ENCODE data around the gene ZNF853. TPM values are rescaled to one million over a fixed set of nuclear protein-coding genes. Genes with fewer than 3 reads are reported as not detected.

The ZNF853 gene
- total and polyA plus RNA-seq, 4 donors: 0.04 to 3.0 (median 0.51) TPM

- TF ChIP-seq RAD21 (IDR thresholded peaks at IDR 0.05): no peak
- no peak for TF ChIP-seq YY1 (IDR thresholded peaks at IDR 0.05)
- TF ChIP-seq GABPA (IDR thresholded peaks at IDR 0.05 in 1 of 2, conservative IDR thresholded peaks at IDR 0.05 in 1 of 2): no peak
- no peak for TF ChIP-seq MAX (IDR thresholded peaks at IDR 0.05)
- no peak for TF ChIP-seq FOXA1 (IDR thresholded peaks at IDR 0.05)
- no peak for TF ChIP-seq FOXA2 (IDR thresholded peaks at IDR 0.05)
- no peak for TF ChIP-seq HNF4A (conservative IDR thresholded peaks at IDR 0.05)
Measured at GRCh38 chr7:6615723-6616555, 529 bp downstream of the ZNF853 start (continued).

- Histone ChIP-seq H3K27ac (ENCODE audit: low read depth in 1 of 2, low read length in 2 of 2) (no peak overlapping the region), H3K4me3 (ENCODE audit: low read depth in 1 of 3, low read length in 3 of 3) (no peak overlapping the region), H3K27me3 (ENCODE audit: control insufficient read depth in 4 of 4, insufficient read depth in 4 of 4, low read length in 3 of 4) (peaks cover 0 to 4% (median 3%) of the 10 kb centered on the region in 4 donors), H3K36me3 (ENCODE audit: control insufficient read depth in 4 of 4, insufficient read depth in 3 of 4, low read depth in 1 of 4, low read length in 3 of 4) (no peaks in the 10 kb centered on the region), H3K9me3 (ENCODE audit: control insufficient read depth in 4 of 4, low read length in 3 of 4) (no peaks in the 10 kb centered on the region), H3K9ac (ENCODE audit: low read depth in 1 of 2, low read length in 2 of 2) (no peak overlapping the region), H3K4me1 (ENCODE audit: control insufficient read depth in 4 of 4, insufficient read depth in 4 of 4, low read length in 3 of 4) (peaks cover 0 to 7% (median 5%) of the 10 kb centered on the region in 4 donors)
- no peak for DNase-seq (ENCODE audit: low spot score)
- TF ChIP-seq EGR1 (IDR thresholded peaks at IDR 0.05; ENCODE audit: low read depth in 2 of 2): no peak
- no peak for TF ChIP-seq YY1 (IDR thresholded peaks at IDR 0.05)
- TF ChIP-seq ATF3 (IDR thresholded peaks at IDR 0.05): no peak
- TF ChIP-seq RXRA (IDR thresholded peaks at IDR 0.05): no peak
- no peak for TF ChIP-seq GABPA (IDR thresholded peaks at IDR 0.05 in 1 of 2, conservative IDR thresholded peaks at IDR 0.05 in 1 of 2)
- no peak for TF ChIP-seq NR2F2 (IDR thresholded peaks at IDR 0.05)
- TF ChIP-seq ZBTB33 (IDR thresholded peaks at IDR 0.05): no peak
- TF ChIP-seq REST (IDR thresholded peaks at IDR 0.05): no peak
- no peak for TF ChIP-seq FOXA2 (IDR thresholded peaks at IDR 0.05)
- no peak for TF ChIP-seq HNF4G (IDR thresholded peaks at IDR 0.05)
- TF ChIP-seq SP1 (IDR thresholded peaks at IDR 0.05): no peak
- TF ChIP-seq HNF4A (conservative IDR thresholded peaks at IDR 0.05): no peak
- no peak for TF ChIP-seq FOXA1 (IDR thresholded peaks at IDR 0.05)
- 95% methylated on average over 20 of the region's 20 CpGs for WGBS
Measured at GRCh38 chr7:6616854-6617643, 1.6 kb downstream of the ZNF853 start.

All from liver (tissue), 9 donors.